Measurements from ENCODE around the gene FLOT1. TPM values are rescaled to one million over a fixed set of nuclear protein-coding genes. Genes with fewer than 3 reads are reported as not detected.
"Not testable (repeated sequence)": the region's sequence is repeated elsewhere in the genome, so short reads cannot be mapped to it uniquely, and the experiment has no call there.

FLOT1 gene
- polyA plus RNA-seq, 1 experiment = 292 TPM

DNA sequence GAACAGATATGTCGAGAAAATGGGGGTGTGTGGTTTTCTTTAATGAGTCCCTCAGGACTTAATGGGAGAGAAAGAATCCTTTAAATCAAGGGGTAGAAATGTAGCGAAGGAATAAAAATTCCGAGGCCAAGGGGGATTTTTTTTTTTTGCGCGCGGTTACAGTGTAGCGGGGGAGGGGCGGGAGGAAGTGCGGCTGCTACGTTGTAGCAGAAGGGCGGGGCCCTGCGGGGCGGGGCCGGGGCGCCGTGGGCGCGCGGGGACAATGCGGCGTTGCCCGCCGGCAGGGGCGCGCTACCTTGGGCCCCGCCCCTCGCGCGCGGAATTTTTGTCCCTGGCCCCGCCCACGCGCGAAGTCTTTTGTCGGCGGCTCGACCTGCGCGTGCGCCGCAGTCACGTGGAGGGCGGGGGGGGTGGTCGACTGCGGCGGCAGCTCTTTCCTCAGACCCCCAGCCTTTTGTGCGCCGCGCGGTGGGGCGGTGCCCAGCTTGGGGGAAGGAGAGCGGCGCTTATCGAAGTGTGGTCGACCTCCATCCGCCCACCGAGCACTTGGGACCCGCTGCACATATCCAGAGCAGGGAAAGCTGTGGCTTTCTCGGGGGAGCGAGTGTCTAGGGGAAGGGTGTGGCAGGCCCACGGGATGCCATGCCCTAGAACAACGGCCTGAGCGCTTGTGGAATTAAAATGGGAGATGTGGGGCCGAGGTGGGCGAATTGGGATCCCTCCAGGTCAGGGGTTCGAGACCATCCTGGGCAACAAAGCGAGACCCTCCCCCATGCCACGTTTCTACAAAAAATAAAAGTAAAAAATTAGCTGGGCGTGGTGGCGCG lies 21.1 kb downstream of the FLOT1 start:
- no peak for DNase-seq (ENCODE audit: low read depth)
- H3K4me3 ChIP-seq (ENCODE audit: low read depth, low read length) = peak overlapping the region; percentile 92
- H3K36me3 ChIP-seq (ENCODE audit: control insufficient read depth, insufficient read depth, low read length) = peaks cover 16% of the 10 kb centered on the region
- CTCF ChIA-PET = interaction anchor here (0.7 to 20.5 kb wide), 23 partner anchors 10 to 370 kb away, joined by 3 to 387 read pairs (median 5); partner anchors contain the start of genes DDR1, DHX16, FLOT1 and NRM
- POLR2A ChIA-PET = interaction anchor here (0.6 to 1.6 kb wide), 2 partner anchors 40 to 105 kb away, joined by 4 to 5 read pairs; no protein-coding TSS in a partner anchor
- H3K27me3 ChIP-seq (ENCODE audit: control insufficient read depth, insufficient read depth, low read length) = no peaks in the 10 kb centered on the region
- TF ChIP-seq, protein P1, sequence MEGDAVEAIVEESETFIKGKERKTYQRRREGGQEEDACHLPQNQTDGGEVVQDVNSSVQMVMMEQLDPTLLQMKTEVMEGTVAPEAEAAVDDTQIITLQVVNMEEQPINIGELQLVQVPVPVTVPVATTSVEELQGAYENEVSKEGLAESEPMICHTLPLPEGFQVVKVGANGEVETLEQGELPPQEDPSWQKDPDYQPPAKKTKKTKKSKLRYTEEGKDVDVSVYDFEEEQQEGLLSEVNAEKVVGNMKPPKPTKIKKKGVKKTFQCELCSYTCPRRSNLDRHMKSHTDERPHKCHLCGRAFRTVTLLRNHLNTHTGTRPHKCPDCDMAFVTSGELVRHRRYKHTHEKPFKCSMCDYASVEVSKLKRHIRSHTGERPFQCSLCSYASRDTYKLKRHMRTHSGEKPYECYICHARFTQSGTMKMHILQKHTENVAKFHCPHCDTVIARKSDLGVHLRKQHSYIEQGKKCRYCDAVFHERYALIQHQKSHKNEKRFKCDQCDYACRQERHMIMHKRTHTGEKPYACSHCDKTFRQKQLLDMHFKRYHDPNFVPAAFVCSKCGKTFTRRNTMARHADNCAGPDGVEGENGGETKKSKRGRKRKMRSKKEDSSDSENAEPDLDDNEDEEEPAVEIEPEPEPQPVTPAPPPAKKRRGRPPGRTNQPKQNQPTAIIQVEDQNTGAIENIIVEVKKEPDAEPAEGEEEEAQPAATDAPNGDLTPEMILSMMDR (IDR thresholded peaks at IDR 0.05; ENCODE audit: insufficient read depth, low read depth, low read length) = peak; percentile 18; the same call in 1 of the 2 replicates

DNA sequence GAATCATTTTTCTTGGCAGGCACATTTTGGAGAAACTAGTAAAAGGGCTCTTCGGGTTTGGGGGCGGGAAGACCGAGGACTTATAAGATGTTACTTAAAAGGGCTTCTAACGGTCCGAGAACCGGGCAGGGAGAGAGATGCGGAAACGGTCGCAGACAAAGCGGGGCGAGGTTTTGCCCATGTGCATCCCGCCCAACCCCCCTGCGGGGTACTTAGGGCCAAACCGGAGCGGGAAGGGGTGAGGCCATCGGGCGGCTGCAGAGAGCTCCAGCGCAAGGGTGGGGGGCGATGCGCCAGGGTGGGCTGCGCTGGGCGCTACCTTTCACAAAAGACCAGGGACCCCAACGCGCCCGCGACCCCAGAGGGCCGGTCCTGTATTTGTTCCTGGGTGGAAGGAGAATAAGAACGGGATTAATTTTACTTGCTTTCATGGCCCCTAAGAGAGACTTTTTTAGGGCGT lies 21.7 kb downstream of the FLOT1 start:
- no peak for DNase-seq (ENCODE audit: low read depth)
- Histone ChIP-seq H3K4me3 (ENCODE audit: low read depth, low read length) (peak overlapping the region; percentile 92), H3K27me3 (ENCODE audit: control insufficient read depth, insufficient read depth, low read length) (no peaks in the 10 kb centered on the region), H3K36me3 (ENCODE audit: control insufficient read depth, insufficient read depth, low read length) (peaks cover 14% of the 10 kb centered on the region)
- ChIA-PET POLR2A (interaction anchor here (0.6 to 1.6 kb wide), 2 partner anchors 25 to 39 kb away, joined by 4 to 8 read pairs; no protein-coding TSS in a partner anchor), CTCF (interaction anchor here (0.6 to 20.5 kb wide), 7 partner anchors 9 to 162 kb away, joined by 3 to 387 read pairs (median 11); partner anchors contain the start of genes DDR1, DHX16, FLOT1 and NRM)
- TF ChIP-seq, protein P1 (IDR thresholded peaks at IDR 0.05; ENCODE audit: insufficient read depth, low read depth, low read length) = no peak; the same call in 1 of the 2 replicates

DNA sequence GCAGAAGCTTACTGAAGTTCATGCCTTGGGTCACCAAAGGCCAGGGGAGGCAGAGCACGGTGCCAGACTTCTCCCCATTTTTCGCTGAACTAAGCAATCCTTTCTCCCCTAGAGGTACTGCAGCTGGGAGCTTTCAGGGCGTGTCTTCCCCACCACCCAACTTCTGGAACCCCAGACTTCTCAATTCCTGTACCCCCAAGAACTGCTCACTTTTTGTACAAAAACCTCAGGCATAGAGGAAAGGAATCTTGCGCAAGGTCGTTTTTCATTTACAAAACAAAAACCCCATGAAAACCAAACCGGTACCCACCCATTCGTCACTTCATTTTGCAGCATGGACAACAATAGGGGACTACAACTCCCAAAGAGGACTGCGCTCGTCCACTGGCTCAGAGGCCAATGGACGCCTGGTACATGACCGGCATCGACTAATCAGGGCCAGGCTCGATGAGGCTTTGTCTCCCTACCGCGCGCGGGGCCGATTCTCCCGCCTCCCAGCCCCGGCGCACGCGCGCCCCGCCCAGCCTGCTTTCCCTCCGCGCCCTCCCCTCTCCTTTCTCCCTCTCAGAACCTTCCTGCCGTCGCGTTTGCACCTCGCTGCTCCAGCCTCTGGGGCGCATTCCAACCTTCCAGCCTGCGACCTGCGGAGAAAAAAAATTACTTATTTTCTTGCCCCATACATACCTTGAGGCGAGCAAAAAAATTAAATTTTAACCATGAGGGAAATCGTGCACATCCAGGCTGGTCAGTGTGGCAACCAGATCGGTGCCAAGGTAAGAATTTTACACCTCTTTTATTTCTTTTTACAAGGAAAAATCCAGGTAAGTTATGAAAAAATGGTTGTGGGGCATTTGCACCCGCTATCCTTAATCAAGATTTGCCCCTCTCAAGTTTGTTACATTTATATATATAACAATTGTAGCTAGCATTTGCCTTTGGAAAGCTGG lies 22.4 kb downstream of the FLOT1 start, which contains the start of gene TUBB:
Gene TUBB, plus strand, starts transcription at position 562 of the 947 bp plus-strand sequence. Its CDS starts 155 bp downstream, at position 717.
- H3K36me3 ChIP-seq (ENCODE audit: control insufficient read depth, insufficient read depth, low read length) = peaks cover 13% of the 10 kb centered on the region
- peak; percentile 87 for DNase-seq (ENCODE audit: low read depth)
- POLR2A ChIA-PET = interaction anchor here (0.6 kb wide), 1 partner anchor 24 kb away, joined by 8 read pairs; no protein-coding TSS in a partner anchor
- H3K4me3 ChIP-seq (ENCODE audit: low read depth, low read length) = peak within 1 kb of the TSS; percentile 92
- TF ChIP-seq, protein P1 (IDR thresholded peaks at IDR 0.05; ENCODE audit: insufficient read depth, low read depth, low read length) = no peak
- no peaks in the 10 kb centered on the region for H3K27me3 ChIP-seq (ENCODE audit: control insufficient read depth, insufficient read depth, low read length)
- CTCF ChIA-PET = interaction anchor here (0.6 to 20.5 kb wide), 3 partner anchors 22 to 42 kb away, joined by 3 to 387 read pairs (median 11); partner anchors contain the start of genes DHX16 and NRM

DNA sequence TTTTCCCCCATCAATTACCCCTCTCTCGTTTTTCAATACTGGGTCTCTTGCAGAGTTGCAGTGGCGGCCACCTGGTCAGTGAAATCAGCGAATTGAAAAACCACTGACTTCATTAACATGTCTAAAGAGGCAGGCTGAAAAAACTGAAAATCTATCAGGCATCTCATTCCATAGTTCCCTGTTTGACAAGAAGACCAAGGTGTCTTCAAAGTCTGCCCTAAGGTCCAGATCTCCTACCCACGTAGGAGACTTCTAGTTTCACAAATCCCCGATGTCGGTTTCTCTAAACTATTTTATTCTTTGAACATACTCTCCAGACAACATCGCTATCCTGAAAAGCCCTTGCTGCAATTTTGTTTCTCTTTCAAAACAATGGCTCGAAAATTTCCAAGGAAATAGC lies 23.1 kb downstream of the FLOT1 start:
- ChIA-PET CTCF (interaction anchor here (20.5 kb wide), 1 partner anchor 42 kb away, joined by 387 read pairs; the partner anchor contains the start of gene DHX16), POLR2A (no interaction called here)
- H3K4me3 ChIP-seq (ENCODE audit: low read depth, low read length) = peak overlapping the region; percentile 51
- no peak for DNase-seq (ENCODE audit: low read depth)
- H3K36me3 ChIP-seq (ENCODE audit: control insufficient read depth, insufficient read depth, low read length) = peaks cover 12% of the 10 kb centered on the region
- no peaks in the 10 kb centered on the region for H3K27me3 ChIP-seq (ENCODE audit: control insufficient read depth, insufficient read depth, low read length)
- TF ChIP-seq, protein P1 (IDR thresholded peaks at IDR 0.05; ENCODE audit: insufficient read depth, low read depth, low read length) = no peak

DNA sequence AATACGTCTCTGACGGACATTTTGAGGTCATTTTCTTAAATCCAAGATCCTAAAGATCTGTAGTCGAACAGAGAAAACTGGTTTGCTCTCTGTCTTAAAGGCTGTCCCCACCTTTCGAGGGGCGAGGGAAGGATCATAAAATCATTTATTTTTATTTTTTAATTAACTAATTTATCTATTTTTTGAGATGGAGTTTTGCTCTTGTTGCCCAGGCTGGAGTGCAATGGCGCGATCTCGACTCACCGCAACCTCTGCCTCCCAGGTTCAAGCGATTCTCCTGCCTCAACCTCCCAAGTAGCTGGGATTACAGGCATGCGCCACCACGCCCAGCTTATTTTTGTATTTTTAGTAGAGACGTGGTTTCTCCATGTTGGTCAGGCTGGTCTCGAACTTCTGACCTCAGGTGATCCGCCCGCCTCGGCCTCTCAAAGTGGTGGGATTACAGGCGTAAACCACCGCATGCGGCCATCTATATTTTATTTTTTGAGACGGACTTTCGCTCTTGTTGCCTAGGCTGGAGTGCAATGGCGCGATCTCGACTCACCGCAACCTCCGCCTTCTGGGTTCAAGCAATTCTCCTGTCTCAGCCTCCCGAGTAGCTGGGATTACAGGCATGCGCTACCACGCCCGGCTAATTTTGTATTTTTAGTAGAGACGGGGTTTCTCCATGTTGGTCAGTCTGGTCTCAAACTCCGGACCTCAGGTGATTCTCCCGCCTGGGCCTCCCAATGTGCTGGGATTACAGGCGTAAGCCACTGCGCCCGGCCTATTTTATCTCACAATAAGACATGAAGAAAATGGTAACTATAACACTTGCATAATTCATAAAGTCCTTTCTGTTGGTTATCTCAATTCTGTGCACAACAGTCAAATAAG lies 24.4 kb downstream of the FLOT1 start:
- DNase-seq (ENCODE audit: low read depth); H3K36me3 ChIP-seq (ENCODE audit: control insufficient read depth, insufficient read depth, low read length); H3K27me3 ChIP-seq (ENCODE audit: control insufficient read depth, insufficient read depth, low read length): not testable (repeated sequence)
- ChIA-PET CTCF (interaction anchor here (1.2 to 20.5 kb wide), 2 partner anchors 30 to 40 kb away, joined by 3 to 387 read pairs; partner anchors contain the start of gene DHX16), POLR2A (interaction anchor here (0.6 to 1.3 kb wide), 4 partner anchors 22 to 129 kb away, joined by 4 to 27 read pairs (median 10); partner anchors contain the start of gene NRM)
- peak overlapping the region; percentile 37 for H3K4me3 ChIP-seq (ENCODE audit: low read depth, low read length)
